ENCODE results near the gene USO1. TPM values are rescaled to one million over a fixed set of nuclear protein-coding genes. Genes with fewer than 3 reads are reported as not detected.
"Not testable (repeated sequence)": the region's sequence is repeated elsewhere in the genome, so short reads cannot be mapped to it uniquely, and the experiment has no call there.

USO1 gene
- total RNA-seq, 1 donor from 2014 or later, result 51.2 TPM

GRCh38 chr4:75752637-75753036 lies 28.3 kb downstream of the USO1 start:
- intact Hi-C loops (cut with micrococcal nuclease), result no loop called here

- intact Hi-C loops (cut with micrococcal nuclease), result no loop called here
Observed at GRCh38 chr4:75769036-75769435, 44.7 kb downstream of the USO1 start.

DNA sequence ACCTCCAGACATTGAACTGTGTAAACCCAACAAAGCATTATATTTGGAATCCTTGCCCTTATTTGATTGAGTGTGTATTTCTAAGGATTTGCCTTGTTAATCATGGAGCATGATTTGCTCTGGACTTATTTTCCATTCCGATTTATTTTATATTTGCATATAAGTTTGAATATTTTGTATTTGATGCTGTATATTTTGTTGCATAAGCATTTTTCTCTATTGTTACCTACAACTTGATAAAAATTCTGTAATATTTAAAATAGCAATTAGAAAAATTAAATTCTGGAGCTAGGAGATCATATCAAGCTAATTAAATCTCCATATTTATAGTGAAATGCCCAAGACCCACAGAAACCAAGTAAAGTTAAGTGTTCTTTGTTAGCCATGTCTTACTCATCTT lies 47.2 kb downstream of the USO1 start:
- intact Hi-C loops (cut with micrococcal nuclease), result loop anchor here (10.0 kb wide), 1 partner anchor 193 kb away; no protein-coding TSS in a partner anchor

DNA sequence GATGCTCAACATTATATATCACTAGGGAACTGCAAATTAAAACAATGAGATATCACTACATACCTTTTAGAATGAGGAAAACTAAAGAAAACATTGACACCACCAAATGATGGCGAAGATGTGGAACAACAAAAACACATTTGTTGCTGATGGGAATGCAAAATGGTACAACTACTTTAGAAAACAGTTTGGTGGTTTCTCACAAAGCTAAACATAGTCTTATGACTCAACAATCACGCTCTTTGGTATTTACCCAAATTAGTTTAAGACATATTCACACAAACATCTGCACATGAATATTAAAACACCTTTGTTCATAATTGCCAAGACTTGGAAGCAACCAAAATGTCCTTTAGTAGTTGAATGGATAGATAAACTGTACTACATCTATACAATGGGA lies 53.2 kb downstream of the USO1 start:
- intact Hi-C loops (cut with micrococcal nuclease), result loop anchor here (10.0 kb wide), 1 partner anchor 187 kb away; no protein-coding TSS in a partner anchor

DNA sequence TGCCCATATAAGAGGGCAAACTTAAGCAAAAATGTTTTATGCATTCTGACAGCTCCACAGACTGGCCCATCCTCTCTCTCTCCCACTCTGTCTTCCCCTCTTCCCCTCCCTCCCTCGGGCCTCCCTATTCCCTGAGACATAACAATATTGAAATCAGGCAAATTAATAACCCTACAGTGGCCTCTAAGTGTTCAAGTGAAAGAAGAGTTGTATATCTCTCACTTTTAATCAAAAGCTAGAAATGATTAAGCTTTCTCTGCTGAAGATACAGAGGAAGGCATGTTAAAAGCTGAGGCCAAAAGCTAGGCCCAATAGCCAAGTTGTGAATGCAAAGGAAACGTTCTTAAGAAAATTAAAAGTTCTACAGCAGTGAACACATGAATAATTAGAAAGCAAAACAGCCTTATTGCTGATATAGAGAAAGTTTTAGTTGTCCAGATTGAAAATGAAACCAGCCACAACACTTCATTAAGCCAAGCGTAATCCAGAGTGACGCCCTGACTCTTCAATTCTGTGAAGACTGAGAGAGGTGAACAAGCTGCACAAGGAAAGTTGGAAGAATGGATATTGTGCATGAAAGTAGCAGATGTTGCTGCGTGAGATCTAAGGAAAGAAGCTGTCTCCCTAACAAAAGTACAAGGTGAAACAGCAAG lies 54.9 kb downstream of the USO1 start:
- intact Hi-C loops (cut with micrococcal nuclease), result loop anchor here (10.0 kb wide), 1 partner anchor 186 kb away; no protein-coding TSS in a partner anchor

DNA sequence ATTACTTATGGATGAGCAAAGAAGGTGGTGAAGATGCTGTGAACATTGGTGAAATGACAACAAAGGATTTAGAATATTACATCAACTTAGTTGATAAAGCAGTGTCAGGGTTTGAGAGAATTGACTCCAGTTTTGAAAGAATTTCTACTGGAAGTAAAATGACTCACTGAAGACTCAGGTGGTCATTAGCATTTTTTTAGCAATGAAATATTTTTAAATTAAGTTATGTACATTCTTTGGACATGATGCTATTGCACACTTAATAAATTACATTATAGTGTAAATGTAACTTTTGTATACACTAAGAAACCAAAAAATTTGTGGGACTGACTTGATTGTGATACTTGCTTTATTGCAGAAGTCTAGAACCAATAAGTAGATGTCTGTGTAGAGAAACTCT lies 56.9 kb downstream of the USO1 start:
- intact Hi-C loops (cut with micrococcal nuclease), result no loop called here

- intact Hi-C loops (cut with micrococcal nuclease), result loop anchor here (2.0 kb wide), 1 partner anchor 62 kb away; the partner anchor contains the start of gene USO1
Observed at GRCh38 chr4:75786526-75786925, 62.1 kb downstream of the USO1 start.

DNA sequence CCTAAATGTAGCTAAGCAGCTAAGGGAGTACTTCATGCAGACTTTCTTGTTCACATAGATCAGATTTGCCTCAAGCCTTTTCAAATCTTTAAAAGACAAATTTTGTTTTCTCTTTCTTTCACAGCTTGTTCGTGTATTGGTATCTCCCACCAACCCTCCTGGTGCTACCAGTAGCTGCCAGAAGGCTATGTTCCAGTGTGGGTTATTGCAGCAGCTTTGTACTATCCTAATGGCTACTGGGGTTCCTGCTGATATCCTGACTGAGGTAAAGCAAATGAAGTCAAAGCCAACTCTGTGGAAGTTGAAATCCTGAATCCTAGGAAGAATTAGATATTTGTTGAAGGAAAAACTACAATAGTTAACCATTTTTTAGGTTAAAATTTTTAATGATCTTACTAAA lies 62.6 kb downstream of the USO1 start:
- intact Hi-C loops (cut with micrococcal nuclease), result loop anchor here (2.0 kb wide), 1 partner anchor 62 kb away; the partner anchor contains the start of gene USO1

DNA sequence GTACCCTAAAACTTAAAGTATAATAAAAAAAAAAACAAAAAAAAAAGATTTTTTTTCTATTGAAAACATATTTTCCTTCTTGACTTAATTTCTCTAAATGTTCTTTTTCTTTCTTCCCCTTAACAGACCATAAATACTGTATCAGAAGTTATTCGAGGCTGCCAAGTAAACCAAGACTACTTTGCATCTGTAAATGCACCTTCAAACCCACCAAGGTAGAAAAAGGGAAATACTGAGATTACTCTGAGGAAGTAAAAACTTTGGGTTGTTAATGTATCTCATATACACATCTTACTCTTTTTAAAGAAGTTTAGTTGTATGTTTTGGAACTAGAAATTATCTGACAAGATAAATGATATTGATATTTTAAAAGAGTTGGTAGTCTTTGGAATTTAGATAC lies 65.6 kb downstream of the USO1 start:
- intact Hi-C loops (cut with micrococcal nuclease), result no loop called here

GRCh38 chr4:75800972-75801371 lies 76.6 kb downstream of the USO1 start:
- intact Hi-C loops (cut with micrococcal nuclease), result no loop called here

DNA sequence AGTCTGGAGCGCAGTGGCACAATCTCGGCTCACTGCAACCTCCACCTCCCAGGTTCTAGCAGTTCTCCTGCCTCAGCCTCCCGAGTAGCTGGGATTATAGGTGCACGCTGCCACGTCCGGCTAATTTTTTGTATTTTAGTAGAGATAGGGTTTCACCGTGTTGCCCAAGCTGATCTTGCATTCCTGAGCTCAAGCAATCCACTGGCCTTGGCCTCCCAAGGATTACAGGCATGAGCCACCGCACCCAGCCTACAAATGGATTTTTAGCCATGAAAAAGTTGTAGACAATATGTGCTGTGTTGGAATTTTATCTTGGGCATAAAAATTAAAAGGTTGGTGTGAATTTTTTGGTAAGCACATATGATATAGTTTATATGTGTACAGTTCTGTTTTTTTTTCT lies 81.7 kb downstream of the USO1 start:
- intact Hi-C loops (cut with micrococcal nuclease), result not testable (repeated sequence)

- intact Hi-C loops (cut with micrococcal nuclease), result no loop called here
Observed at GRCh38 chr4:75817901-75818300, 93.5 kb downstream of the USO1 start.

DNA sequence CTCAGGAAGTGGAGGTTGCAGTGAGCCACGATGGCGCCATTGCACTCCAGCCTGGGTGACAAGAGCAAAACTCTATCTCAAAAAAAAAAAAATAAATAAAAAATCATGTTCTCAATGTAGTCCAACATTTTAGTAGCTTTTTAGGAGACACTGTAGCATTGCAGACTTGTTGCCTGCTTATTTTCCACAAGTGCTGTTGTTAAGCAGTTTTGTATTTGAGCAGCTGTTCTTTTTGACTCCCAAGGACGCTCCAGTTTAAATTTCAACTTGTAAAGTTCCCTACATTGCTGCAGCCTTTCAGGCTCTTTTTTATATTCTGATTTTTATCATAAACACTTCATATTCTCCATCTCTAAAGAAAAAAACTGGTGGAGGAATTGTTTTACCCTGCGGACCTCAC lies 94.7 kb downstream of the USO1 start:
- intact Hi-C loops (cut with micrococcal nuclease), result no loop called here

- intact Hi-C loops (cut with micrococcal nuclease), result no loop called here
Observed at GRCh38 chr4:75820197-75820596, 95.8 kb downstream of the USO1 start.

DNA sequence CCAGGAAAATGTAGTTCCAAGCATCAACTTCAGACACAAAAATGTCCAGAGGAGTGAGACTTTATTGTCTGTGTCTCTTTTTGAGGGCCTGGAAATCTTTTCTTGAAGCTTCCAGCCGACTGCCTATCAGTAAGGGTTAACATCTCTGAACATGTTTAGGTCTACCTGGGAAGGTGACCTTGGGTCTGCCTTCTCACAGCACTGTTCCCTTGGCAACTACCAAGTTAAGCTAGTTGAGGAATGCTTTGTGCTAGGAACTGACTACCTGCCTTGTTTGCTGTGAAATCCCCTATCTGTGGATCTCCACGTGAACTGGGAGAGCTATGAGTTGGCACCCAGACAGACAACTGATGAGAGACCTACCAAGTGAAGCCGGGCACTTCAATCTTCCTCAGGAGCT lies 96.3 kb downstream of the USO1 start:
- intact Hi-C loops (cut with micrococcal nuclease), result no loop called here

- intact Hi-C loops (cut with micrococcal nuclease), result no loop called here
Observed at GRCh38 chr4:75821216-75821615, 96.8 kb downstream of the USO1 start.

- intact Hi-C loops (cut with micrococcal nuclease), result no loop called here
Observed at GRCh38 chr4:75821966-75822365, 97.6 kb downstream of the USO1 start.

GRCh38 chr4:75822416-75822815 lies 98.0 kb downstream of the USO1 start:
- intact Hi-C loops (cut with micrococcal nuclease), result no loop called here

DNA sequence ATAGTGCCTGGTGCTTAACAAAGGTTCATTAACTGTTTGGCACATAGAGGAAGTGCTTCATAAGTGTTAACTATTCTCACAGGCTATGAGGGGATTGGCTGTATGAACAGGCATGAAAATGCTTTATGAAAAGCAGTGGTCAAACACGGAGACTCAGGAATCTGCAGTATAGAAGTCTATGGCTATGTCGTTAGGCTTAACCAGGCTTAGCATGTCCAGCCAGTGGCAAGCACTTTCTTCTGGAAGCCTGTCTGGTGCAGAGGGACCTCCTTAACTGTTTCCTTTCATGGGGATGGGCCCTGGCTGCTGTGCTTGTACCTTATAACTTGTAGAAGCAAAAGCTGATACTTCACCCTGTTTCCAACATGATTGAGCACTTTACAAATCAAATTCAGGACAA lies 99.4 kb downstream of the USO1 start:
- intact Hi-C loops (cut with micrococcal nuclease), result no loop called here

GRCh38 chr4:75830906-75831305 lies 106.5 kb downstream of the USO1 start:
- intact Hi-C loops (cut with micrococcal nuclease), result no loop called here

DNA sequence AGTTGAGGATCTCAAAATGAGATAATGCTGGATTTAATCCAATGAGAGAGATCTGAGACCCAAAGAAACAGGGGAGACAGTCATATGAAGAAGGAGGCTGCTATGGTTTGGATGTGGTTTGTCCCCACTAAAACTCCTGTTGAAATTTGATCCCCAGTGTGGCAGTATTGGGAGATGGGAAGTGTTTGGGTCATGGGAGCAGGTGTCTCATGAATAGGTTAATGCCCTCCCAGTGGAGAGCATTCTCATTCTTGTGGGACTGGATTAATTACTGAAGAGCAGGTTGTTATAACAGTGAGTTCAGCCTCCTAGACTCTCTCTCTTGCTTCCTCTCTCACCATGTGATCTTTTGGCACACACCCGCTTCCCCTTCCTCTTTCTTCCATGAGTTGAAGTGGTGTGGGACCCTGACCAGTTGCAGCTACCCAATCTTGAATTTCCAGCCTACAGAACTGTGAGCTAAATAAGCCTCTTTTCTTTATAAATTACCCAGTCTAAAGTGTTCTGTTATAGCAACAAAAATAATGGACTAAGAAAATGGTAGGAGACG lies 107.6 kb downstream of the USO1 start:
- intact Hi-C loops (cut with micrococcal nuclease), result no loop called here

DNA sequence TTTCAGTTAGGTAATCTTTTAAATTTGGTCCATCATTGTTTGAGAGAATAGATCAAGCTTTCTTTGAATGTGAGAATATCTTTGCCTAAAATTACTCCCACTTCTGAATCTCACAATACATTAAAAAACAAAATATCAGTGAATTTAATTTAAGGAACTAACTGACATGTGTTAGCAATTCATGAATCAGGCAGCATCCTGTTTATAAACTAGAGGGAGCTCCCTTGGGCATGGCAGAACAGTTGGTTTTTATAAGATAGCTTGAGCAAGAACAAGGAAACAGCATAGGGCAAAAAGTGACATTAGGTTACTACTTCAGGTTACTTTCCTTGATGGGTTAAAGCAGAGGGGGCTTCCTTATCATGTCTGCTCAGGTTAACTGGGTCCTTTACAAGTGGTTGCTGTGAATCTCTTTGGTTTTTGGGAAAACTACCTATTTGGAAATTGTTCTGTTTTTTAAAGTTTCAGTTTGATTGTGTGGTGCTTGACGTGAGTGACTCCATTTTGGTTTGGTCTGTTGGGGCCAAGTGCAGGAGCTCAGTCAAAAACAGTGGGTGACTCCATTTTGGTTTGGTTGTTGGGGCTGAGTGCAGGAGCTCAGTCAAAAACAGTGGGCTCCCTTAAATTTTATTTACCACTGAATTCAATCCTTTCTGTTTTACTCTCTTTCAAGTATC lies 109.9 kb downstream of the USO1 start:
- intact Hi-C loops (cut with micrococcal nuclease), result no loop called here

DNA sequence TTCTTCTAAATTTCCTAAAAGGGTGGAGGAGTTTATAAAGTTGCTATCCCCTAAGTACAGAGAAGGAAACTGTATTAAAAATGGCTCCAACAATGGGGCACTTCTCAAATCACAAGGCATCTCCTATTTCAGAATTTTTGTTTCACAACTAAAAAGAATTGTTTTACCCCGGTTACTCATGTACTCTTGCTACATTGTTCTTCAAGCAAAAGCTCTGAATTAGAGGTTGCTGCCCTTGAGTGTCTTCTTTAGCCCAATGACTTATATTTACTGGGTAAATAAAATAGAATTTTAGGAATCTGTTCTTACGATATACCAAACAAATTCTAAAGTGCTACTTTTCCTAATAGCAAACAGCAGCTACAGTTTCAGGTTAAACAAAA lies 110.4 kb downstream of the USO1 start:
- intact Hi-C loops (cut with micrococcal nuclease), result no loop called here

Data from T-helper 1 cell treated with Interleukin-12 subunit alpha and Interleukin-12 subunit beta and Interleukin-4 antibody, amounts not matched to agents 30 ng/mL and 1 ng/mL, for 36 hours (primary cell).